ENCODE measurements around the gene JOSD1.

DNA sequence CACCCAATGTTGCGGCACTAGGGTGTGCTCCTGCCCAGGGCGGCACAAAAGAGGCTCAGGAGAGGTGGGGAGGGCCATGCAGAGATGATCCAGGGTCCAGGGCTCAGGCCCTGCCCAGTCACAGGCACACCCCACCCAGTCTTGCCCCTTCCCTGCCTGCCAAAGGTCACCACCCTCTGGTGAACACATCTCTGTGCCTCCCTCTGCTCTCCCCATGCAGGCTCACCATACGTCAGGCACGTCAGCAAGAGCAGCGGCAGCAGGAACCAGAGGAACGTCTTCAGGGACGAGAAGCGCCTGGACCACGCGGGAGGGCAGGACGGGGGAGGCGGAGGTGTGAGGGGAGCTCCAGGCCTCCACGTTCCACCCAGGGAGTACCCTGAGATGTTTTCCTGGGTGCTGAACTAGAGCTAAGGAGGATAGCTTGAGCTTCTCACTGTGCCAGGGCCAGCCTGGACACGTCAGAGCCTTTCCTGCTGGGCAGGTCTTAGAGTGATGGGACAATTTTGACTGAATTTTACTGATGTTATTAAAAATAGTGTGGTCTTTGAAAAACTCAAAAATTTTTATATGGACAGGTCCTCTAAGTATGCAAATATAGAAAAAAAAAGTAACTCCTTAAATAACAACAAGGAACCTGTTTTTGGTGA is 47.9 kb upstream of the JOSD1 start:
- TF ChIP-seq, protein P1, sequence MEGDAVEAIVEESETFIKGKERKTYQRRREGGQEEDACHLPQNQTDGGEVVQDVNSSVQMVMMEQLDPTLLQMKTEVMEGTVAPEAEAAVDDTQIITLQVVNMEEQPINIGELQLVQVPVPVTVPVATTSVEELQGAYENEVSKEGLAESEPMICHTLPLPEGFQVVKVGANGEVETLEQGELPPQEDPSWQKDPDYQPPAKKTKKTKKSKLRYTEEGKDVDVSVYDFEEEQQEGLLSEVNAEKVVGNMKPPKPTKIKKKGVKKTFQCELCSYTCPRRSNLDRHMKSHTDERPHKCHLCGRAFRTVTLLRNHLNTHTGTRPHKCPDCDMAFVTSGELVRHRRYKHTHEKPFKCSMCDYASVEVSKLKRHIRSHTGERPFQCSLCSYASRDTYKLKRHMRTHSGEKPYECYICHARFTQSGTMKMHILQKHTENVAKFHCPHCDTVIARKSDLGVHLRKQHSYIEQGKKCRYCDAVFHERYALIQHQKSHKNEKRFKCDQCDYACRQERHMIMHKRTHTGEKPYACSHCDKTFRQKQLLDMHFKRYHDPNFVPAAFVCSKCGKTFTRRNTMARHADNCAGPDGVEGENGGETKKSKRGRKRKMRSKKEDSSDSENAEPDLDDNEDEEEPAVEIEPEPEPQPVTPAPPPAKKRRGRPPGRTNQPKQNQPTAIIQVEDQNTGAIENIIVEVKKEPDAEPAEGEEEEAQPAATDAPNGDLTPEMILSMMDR (IDR thresholded peaks at IDR 0.05) = no peak
- TF ChIP-seq POLR2A (IDR thresholded peaks at IDR 0.05) = no peak
